OCI-LY7 (cell line): Measurements from ENCODE around the gene M1AP. TPM values are rescaled to one million over a fixed set of nuclear protein-coding genes. Genes with fewer than 3 reads are reported as not detected.

Experiments
- BruUV-seq: library from RNA; stranded (reverse); fragments of 400-500 nt; replicated peaks from 2 replicates; lab custom pipeline; 2021; lab: Mats Ljungman, UMichigan
- CTCF ChIA-PET: fragments of 300-600 bp; sonication (Branson Sonifier 250); formaldehyde crosslinking; loops from one replicate; lab custom pipeline; 2022; ENCODE audit warnings: antibody characterized with exemption; ENCODE audit not compliant: unreplicated experiment; lab: Charles Lee
- POLR2A ChIA-PET: fragments of 300-600 bp; sonication (Branson Sonifier 250); formaldehyde crosslinking; loops from one replicate; lab custom pipeline; 2022; ENCODE audit warnings: antibody characterized with exemption; lab: Charles Lee
- DNase-seq: peaks from one replicate; pipeline ENCODE4 v3.0.0-alpha.2; 2015; ENCODE audit warnings: low spot score
- H2AFZ ChIP-seq: fragments of 200-600 bp; sonication (generic), shearing (Covaris generic); 2 replicates; pipeline ENCODE4 v1.6.1; 2014; ENCODE audit warnings: mild to moderate bottlenecking, antibody characterized with exemption, low read length, moderate library complexity
- H3K27ac ChIP-seq: fragments of 200-600 bp; sonication (generic); 2 replicates; pipeline ENCODE4 v1.5.1; 2014; ENCODE audit warnings: mixed run types, low read depth, mild to moderate bottlenecking, moderate library complexity, low read length, inconsistent platforms; ENCODE audit not compliant: poor library complexity, severe bottlenecking
- H3K36me3 ChIP-seq: fragments of 200-600 bp; sonication (generic); 2 replicates; pipeline ENCODE4 v1.6.1; 2014; ENCODE audit warnings: mild to moderate bottlenecking, antibody characterized with exemption, low read length, moderate library complexity, mixed read lengths; ENCODE audit not compliant: insufficient read depth
- H3K4me1 ChIP-seq: fragments of 200-600 bp; sonication (generic); 2 replicates; pipeline ENCODE4 v1.5.1; 2014; ENCODE audit warnings: mild to moderate bottlenecking, low read length; ENCODE audit not compliant: insufficient read depth, poor library complexity, severe bottlenecking
- H3K4me2 ChIP-seq: fragments of 200-600 bp; sonication (generic); 2 replicates; pipeline ENCODE4 v1.6.1; 2014; ENCODE audit warnings: mild to moderate bottlenecking, low read length
- H3K4me3 ChIP-seq: fragments of 200-600 bp; sonication (generic); 2 replicates; pipeline ENCODE4 v1.5.1; 2014; ENCODE audit warnings: mild to moderate bottlenecking, low read depth, low read length; ENCODE audit not compliant: poor library complexity, severe bottlenecking
- H3K79me2 ChIP-seq: fragments of 200-600 bp; sonication (generic); 2 replicates; pipeline ENCODE4 v1.6.1; 2016; ENCODE audit warnings: low read depth, mild to moderate bottlenecking, low read length, moderate library complexity, mixed read lengths; ENCODE audit not compliant: insufficient read depth
- H3K9me2 ChIP-seq: fragments of 200-600 bp; sonication (generic); 2 replicates; pipeline ENCODE4 v1.6.1; 2016; ENCODE audit warnings: mild to moderate bottlenecking, low read length, mixed read lengths; ENCODE audit not compliant: insufficient read depth
- H3K9me3 ChIP-seq: fragments of 200-600 bp; sonication (generic); 2 replicates; pipeline ENCODE4 v1.6.1; 2014; ENCODE audit warnings: mild to moderate bottlenecking, mixed run types, low read length, mixed read lengths
- H4K20me1 ChIP-seq: fragments of 200-600 bp; sonication (generic); 2 replicates; pipeline ENCODE4 v1.6.1; 2014; ENCODE audit warnings: mild to moderate bottlenecking, antibody characterized with exemption, low read length, moderate library complexity, mixed read lengths; ENCODE audit not compliant: insufficient read depth
- CTCF ChIP-seq: fragments of 200-600 bp; sonication (generic); conservative IDR thresholded peaks from 2 replicates; pipeline ENCODE4 v1.5.1; 2014; ENCODE audit warnings: mild to moderate bottlenecking, antibody characterized with exemption, low read length, moderate library complexity, mixed read lengths
- EZH2phosphoT487 ChIP-seq: fragments of 200-600 bp; sonication (generic); IDR thresholded peaks from 2 replicates; pipeline ENCODE4 v1.6.1; 2018; ENCODE audit warnings: low read depth, borderline replicate concordance, mild to moderate bottlenecking, mixed run types, antibody characterized with exemption, low read length, moderate library complexity, mixed read lengths
- intact Hi-C: fragments of 100-400 bp; cut with micrococcal nuclease; formaldehyde crosslinking; loops from one replicate; pipeline ENCODE4 v1.10.0; 2022; ENCODE audit not compliant: unreplicated experiment
- total RNA-seq, 2 experiments: library from RNA; depleted of rRNA in 1 of 2; stranded (reverse); fragments of >200 nt in 1 of 2; shearing (Covaris generic) in 1 of 2; gene quantifications; 2 replicates each; pipeline ENCODE4 v1.2.3, GENCODE V29; 2014 to 2022

M1AP gene
- total RNA-seq, 2 experiments from 2014 or later = not detected

GRCh38 chr2:74536166-74536950 lies 111.8 kb downstream of the M1AP start:
- no peak overlapping the region for H3K4me2 ChIP-seq
- no peak overlapping the region for H3K4me3 ChIP-seq
- BruUV-seq = no TSS peak
- DNase-seq = no peak
- intact Hi-C loops = no loop called here
- no peaks in the 10 kb centered on the region for H3K9me3 ChIP-seq
- H3K79me2 ChIP-seq = peaks cover under 1% of the 10 kb centered on the region; the same call in 1 of the 2 replicates
- H3K4me1 ChIP-seq = peaks cover 9% of the 10 kb centered on the region
- ChIA-PET POLR2A (no interaction called here), CTCF (no interaction called here)
- H3K9me2 ChIP-seq = no peaks in the 10 kb centered on the region
- no peak overlapping the region for H2AFZ ChIP-seq
- TF ChIP-seq EZH2phosphoT487 = no peak
- no peak; the same call in 1 of the 2 replicates for TF ChIP-seq CTCF
- H3K36me3 ChIP-seq = peaks cover 22% of the 10 kb centered on the region; the same call in 1 of the 2 replicates
- H3K27ac ChIP-seq = no peak overlapping the region
- no peaks in the 10 kb centered on the region for H4K20me1 ChIP-seq

GRCh38 chr2:74535440-74535965 lies 112.6 kb downstream of the M1AP start:
- TF ChIP-seq CTCF = no peak
- no peak for TF ChIP-seq EZH2phosphoT487
- Histone ChIP-seq H3K9me2 (no peaks in the 10 kb centered on the region), H3K79me2 (peaks cover 9% of the 10 kb centered on the region; the same call in 1 of the 2 replicates), H3K4me2 (no peak overlapping the region), H3K36me3 (peaks cover 27% of the 10 kb centered on the region; the same call in 1 of the 2 replicates), H3K9me3 (no peaks in the 10 kb centered on the region), H3K27ac (no peak overlapping the region), H4K20me1 (no peaks in the 10 kb centered on the region), H2AFZ (no peak overlapping the region), H3K4me1 (peaks cover 16% of the 10 kb centered on the region), H3K4me3 (no peak overlapping the region)
- DNase-seq = no peak
- intact Hi-C loops = no loop called here
- BruUV-seq = no TSS peak
- ChIA-PET POLR2A (no interaction called here), CTCF (no interaction called here)

- no peak overlapping the region for H2AFZ ChIP-seq
- DNase-seq = no peak
- peaks cover 27% of the 10 kb centered on the region; the same call in 1 of the 2 replicates for H3K36me3 ChIP-seq
- no peak overlapping the region for H3K4me2 ChIP-seq
- H3K9me2 ChIP-seq = no peaks in the 10 kb centered on the region
- no peaks in the 10 kb centered on the region for H4K20me1 ChIP-seq
- BruUV-seq = no TSS peak
- no peak for TF ChIP-seq EZH2phosphoT487
- no peak for TF ChIP-seq CTCF
- no peak overlapping the region for H3K4me3 ChIP-seq
- POLR2A ChIA-PET = no interaction called here
- H3K79me2 ChIP-seq = peaks cover 9% of the 10 kb centered on the region; the same call in 1 of the 2 replicates
- H3K9me3 ChIP-seq = no peaks in the 10 kb centered on the region
- H3K27ac ChIP-seq = no peak overlapping the region
- CTCF ChIA-PET = no interaction called here
- intact Hi-C loops = no loop called here
- peaks cover 16% of the 10 kb centered on the region for H3K4me1 ChIP-seq
Measured at GRCh38 chr2:74534411-74534810, 113.7 kb downstream of the M1AP start.
